ENCODE results near the gene THNSL1. TPM values are rescaled to one million over a fixed set of nuclear protein-coding genes. Genes with fewer than 3 reads are reported as not detected.

THNSL1 gene
- total RNA-seq, 1 donor from 2014 or later: 0.58 TPM

DNA sequence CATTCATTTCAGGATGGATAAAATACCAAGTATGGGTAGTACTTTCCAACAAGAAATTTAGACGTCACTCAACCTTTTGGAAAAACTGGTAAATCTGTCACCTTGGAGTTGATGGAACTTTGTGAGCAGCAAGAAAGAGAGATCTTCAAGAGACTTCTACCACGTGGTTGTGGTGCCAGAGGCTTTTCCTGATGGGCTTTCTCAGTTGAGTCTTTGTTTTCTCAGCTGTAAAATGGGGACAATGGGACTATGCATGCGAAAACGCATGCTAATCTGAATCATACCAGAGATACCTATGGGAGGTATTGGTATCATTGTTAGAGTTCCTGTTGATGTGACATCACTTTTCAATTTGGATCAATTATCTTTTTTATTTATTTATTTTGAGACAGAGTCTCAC is 59.4 kb downstream of the THNSL1 start:
- TF ChIP-seq, protein P1, sequence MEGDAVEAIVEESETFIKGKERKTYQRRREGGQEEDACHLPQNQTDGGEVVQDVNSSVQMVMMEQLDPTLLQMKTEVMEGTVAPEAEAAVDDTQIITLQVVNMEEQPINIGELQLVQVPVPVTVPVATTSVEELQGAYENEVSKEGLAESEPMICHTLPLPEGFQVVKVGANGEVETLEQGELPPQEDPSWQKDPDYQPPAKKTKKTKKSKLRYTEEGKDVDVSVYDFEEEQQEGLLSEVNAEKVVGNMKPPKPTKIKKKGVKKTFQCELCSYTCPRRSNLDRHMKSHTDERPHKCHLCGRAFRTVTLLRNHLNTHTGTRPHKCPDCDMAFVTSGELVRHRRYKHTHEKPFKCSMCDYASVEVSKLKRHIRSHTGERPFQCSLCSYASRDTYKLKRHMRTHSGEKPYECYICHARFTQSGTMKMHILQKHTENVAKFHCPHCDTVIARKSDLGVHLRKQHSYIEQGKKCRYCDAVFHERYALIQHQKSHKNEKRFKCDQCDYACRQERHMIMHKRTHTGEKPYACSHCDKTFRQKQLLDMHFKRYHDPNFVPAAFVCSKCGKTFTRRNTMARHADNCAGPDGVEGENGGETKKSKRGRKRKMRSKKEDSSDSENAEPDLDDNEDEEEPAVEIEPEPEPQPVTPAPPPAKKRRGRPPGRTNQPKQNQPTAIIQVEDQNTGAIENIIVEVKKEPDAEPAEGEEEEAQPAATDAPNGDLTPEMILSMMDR (conservative IDR thresholded peaks at IDR 0.05; ENCODE audit: low read depth, low read length): no peak
- no peak for DNase-seq (ENCODE audit: low read depth)
- H3K4me3 ChIP-seq (ENCODE audit: low read depth, low read length): no peak overlapping the region

Other genes with a start within 250 kb of the THNSL1 start
- 25.7 and 27.8 TPM in 2 replicates for gene PRTFDC1, start 64.0 kb upstream of the THNSL1 start, total RNA-seq
- not detected in 2 replicates for gene ENKUR, start 454 bp upstream of the THNSL1 start, total RNA-seq
- gene GPR158, start 158.4 kb downstream of the THNSL1 start, total RNA-seq: not detected in 2 replicates